Fibroblast of lung (primary cell): ENCODE measurements around the gene BCL2. TPM values are rescaled to one million over a fixed set of nuclear protein-coding genes. Genes with fewer than 3 reads are reported as not detected.

ENCODE experiments used
- DNase-seq, 2 donors: peaks; one replicate each; pipeline versions ENCODE4 v3.0.0 to v3.0.0-alpha.2; 2010; ENCODE audit warnings: low read depth in 2 of 2
- H2AFZ ChIP-seq: 2 replicates; pipeline ENCODE4 v1.5.1; 2012; ENCODE audit warnings: low read length, control low read depth, inconsistent platforms
- H3K27ac ChIP-seq: 2 replicates; pipeline ENCODE4 v1.5.1; 2011; ENCODE audit warnings: low read length, control low read depth; ENCODE audit not compliant: insufficient read depth
- H3K27me3 ChIP-seq: 2 replicates; pipeline ENCODE4 v1.5.1; 2011; ENCODE audit warnings: mild to moderate bottlenecking, low read length; ENCODE audit not compliant: control insufficient read depth, insufficient read depth
- H3K36me3 ChIP-seq: 2 replicates; pipeline ENCODE4 v1.5.1; 2011; ENCODE audit warnings: low read length; ENCODE audit not compliant: control insufficient read depth, insufficient read depth
- H3K4me1 ChIP-seq: 2 replicates; pipeline ENCODE4 v1.5.1; 2011; ENCODE audit warnings: low read length; ENCODE audit not compliant: control insufficient read depth, insufficient read depth; ENCODE audit errors: extremely low read depth
- H3K4me2 ChIP-seq: 2 replicates; pipeline ENCODE4 v1.5.1; 2011; ENCODE audit warnings: low read length, control low read depth; ENCODE audit not compliant: insufficient read depth; ENCODE audit errors: extremely low read depth
- H3K4me3 ChIP-seq, 4 experiments: fragments of 200-600 bp in 1 of 4; sonication (generic) in 1 of 4; replicated peaks in 1 of 4; 2 replicates each; pipeline ENCODE4 v1.5.1; 2011 to 2016; ENCODE audit warnings: low read length in 4 of 4, low read depth in 3 of 4, mild to moderate bottlenecking in 3 of 4, control low read depth in 2 of 4, inconsistent platforms in 1 of 4, mixed read lengths in 1 of 4; ENCODE audit not compliant: insufficient read depth in 1 of 4; ENCODE audit errors: control extremely low read depth in 1 of 4
- H3K79me2 ChIP-seq: 2 replicates; pipeline ENCODE4 v1.5.1; 2012; ENCODE audit warnings: mild to moderate bottlenecking, low read length, inconsistent platforms; ENCODE audit not compliant: control insufficient read depth, insufficient read depth
- H3K9ac ChIP-seq: 2 replicates; pipeline ENCODE4 v1.5.1; 2011; ENCODE audit warnings: mild to moderate bottlenecking, low read length, control low read depth; ENCODE audit not compliant: insufficient read depth
- H3K9me3 ChIP-seq: 2 replicates; pipeline ENCODE4 v1.5.1; 2012; ENCODE audit warnings: low read depth, low read length; ENCODE audit not compliant: control insufficient read depth, insufficient read depth
- H4K20me1 ChIP-seq: 2 replicates; pipeline ENCODE4 v1.5.1; 2011; ENCODE audit warnings: low read length; ENCODE audit not compliant: control insufficient read depth, insufficient read depth; ENCODE audit errors: extremely low read depth
- CTCF ChIP-seq, 2 donors: IDR thresholded peaks in 1 of 2; conservative IDR thresholded peaks in 1 of 2; 1 replicate in 1 of 2; 2 replicates in 1 of 2; pipeline ENCODE4 v1.5.1; 2011 to 2012; ENCODE audit warnings: low read length in 2 of 2, control low read depth in 1 of 2, inconsistent platforms in 1 of 2, low read depth in 1 of 2, mild to moderate bottlenecking in 1 of 2
- EZH2 ChIP-seq: IDR thresholded peaks from 2 replicates; pipeline ENCODE4 v1.5.1; 2012; ENCODE audit warnings: low read length, control low read depth, mild to moderate bottlenecking; ENCODE audit errors: missing control alignments
- polyA plus RNA-seq, 2 donors: library from polyadenylated mRNA; depleted of rRNA in 1 of 2; stranded (reverse) in 1 of 2; unstranded in 1 of 2; fragments of >200 nt; gene quantifications; 2 replicates each; pipeline ENCODE4 v1.2.1, GENCODE V29; 2011 to 2012; ENCODE audit warnings: missing spikeins in 1 of 2
- total RNA-seq: library from RNA; depleted of rRNA; stranded (reverse); fragments of >200 nt; gene quantifications from 2 replicates; pipeline ENCODE4 v1.2.1, GENCODE V29; 2014

The BCL2 gene
- total and polyA plus RNA-seq, 2 donors (not counting 1 experiment from before 2014, with no cell fraction given) = 1.5 to 3.6 TPM

- DNase-seq = no peak
- H3K27me3 ChIP-seq = no peaks in the 10 kb centered on the region
- no peaks in the 10 kb centered on the region for H3K79me2 ChIP-seq
- TF ChIP-seq EZH2 (no peak), CTCF (conservative IDR thresholded peaks at IDR 0.05 in 1 of 2, IDR thresholded peaks at IDR 0.05 in 1 of 2; ENCODE audit: low read depth in 1 of 2, low read length in 2 of 2) (no peak)
- no peak overlapping the region for H3K4me3 ChIP-seq
- no peaks in the 10 kb centered on the region for H4K20me1 ChIP-seq
- no peaks in the 10 kb centered on the region for H3K4me1 ChIP-seq
- no peak overlapping the region for H2AFZ ChIP-seq
- no peak overlapping the region for H3K4me2 ChIP-seq
- no peak overlapping the region for H3K27ac ChIP-seq
- no peaks in the 10 kb centered on the region for H3K9me3 ChIP-seq
- no peaks in the 10 kb centered on the region for H3K36me3 ChIP-seq
- H3K9ac ChIP-seq = no peak overlapping the region
These were observed 212.8 kb downstream of the BCL2 start for GRCh38 chr18:63106727-63107126.

- Histone ChIP-seq H3K36me3 (no peaks in the 10 kb centered on the region), H3K9ac (no peak overlapping the region), H2AFZ (no peak overlapping the region), H4K20me1 (no peaks in the 10 kb centered on the region), H3K4me2 (no peak overlapping the region), H3K79me2 (no peaks in the 10 kb centered on the region), H3K27me3 (no peaks in the 10 kb centered on the region), H3K9me3 (no peaks in the 10 kb centered on the region), H3K4me3 (no peak overlapping the region), H3K4me1 (no peaks in the 10 kb centered on the region), H3K27ac (no peak overlapping the region)
- DNase-seq = no peak
- TF ChIP-seq EZH2 (no peak), CTCF (conservative IDR thresholded peaks at IDR 0.05 in 1 of 2, IDR thresholded peaks at IDR 0.05 in 1 of 2; ENCODE audit: low read depth in 1 of 2, low read length in 2 of 2) (no peak)
These were observed 213.8 kb downstream of the BCL2 start for GRCh38 chr18:63105636-63106316.

- Histone ChIP-seq H3K9me3 (no peaks in the 10 kb centered on the region), H3K9ac (no peak overlapping the region), H3K79me2 (no peaks in the 10 kb centered on the region), H3K4me3 (no peak overlapping the region), H2AFZ (no peak overlapping the region), H3K4me2 (no peak overlapping the region), H3K36me3 (no peaks in the 10 kb centered on the region), H3K27me3 (no peaks in the 10 kb centered on the region), H3K4me1 (no peaks in the 10 kb centered on the region), H4K20me1 (no peaks in the 10 kb centered on the region), H3K27ac (no peak overlapping the region)
- DNase-seq = no peak
- TF ChIP-seq CTCF (conservative IDR thresholded peaks at IDR 0.05 in 1 of 2, IDR thresholded peaks at IDR 0.05 in 1 of 2; ENCODE audit: low read depth in 1 of 2, low read length in 2 of 2) (no peak), EZH2 (no peak)
These were observed 214.7 kb downstream of the BCL2 start for GRCh38 chr18:63104868-63105267.
